ENCODE results near the gene COPS7A.
"Not testable (repeated sequence)": the region's sequence is repeated elsewhere in the genome, so short reads cannot be mapped to it uniquely, and the experiment has no call there.

COPS7A gene

DNA sequence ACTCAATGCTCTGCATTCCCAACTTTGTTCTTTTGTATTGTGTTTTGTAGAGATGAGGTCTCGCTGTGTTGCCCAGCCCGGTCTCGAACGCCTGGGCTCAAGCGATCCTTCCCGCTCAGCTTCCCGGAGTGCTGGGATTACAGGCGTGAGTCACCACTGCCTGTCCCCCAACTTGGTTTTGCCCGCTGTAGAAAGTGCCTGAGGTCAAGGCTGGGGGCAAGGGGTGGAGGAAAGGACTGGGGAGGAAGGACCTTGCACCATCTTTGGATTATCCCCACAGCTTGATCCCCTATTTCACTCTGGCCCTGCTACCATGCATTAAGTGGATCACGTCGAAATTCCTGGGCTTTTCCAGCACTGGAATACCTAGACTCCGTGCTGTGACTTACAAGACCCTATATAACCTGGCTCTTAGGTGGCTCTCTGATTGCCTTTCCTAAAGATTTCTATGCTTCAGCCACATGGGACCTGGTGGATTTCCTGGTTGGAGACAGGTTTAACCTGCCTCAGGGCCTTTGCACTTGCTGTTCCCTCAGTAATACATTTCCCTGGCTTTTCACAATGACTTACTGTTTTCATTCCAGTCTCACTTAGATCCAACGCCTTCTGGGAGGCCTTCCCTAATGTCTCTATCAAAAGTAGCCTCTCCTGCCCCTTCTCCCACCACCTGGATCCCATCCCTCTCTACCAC is 22.6 kb upstream of the COPS7A start:
- DNase-seq (ENCODE audit: low read depth), result no peak

GRCh38 chr12:6703631-6704030 is 20.2 kb upstream of the COPS7A start:
- DNase-seq (ENCODE audit: low read depth), result no peak

DNA sequence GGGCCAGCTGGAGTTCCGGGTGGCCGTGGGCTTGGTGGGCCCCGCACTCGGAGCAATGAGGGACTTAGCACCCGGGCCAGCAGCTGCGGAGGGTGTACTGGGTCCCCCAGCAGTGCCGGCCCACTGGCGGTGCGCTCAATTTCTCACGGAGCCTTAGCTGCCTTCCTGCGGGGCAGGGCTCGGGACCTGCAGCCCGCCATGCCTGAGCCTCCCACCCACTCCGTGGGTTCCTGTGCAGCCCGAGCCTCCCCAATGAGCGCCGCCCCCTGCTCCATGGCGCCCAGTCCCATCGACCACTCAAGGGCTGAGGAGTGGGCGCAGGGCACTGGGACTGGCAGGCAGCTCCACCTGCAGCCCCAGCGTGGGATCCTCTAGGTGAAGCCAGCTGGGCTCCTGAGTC is 15.5 kb upstream of the COPS7A start:
- DNase-seq (ENCODE audit: low read depth), result not testable (repeated sequence)

DNA sequence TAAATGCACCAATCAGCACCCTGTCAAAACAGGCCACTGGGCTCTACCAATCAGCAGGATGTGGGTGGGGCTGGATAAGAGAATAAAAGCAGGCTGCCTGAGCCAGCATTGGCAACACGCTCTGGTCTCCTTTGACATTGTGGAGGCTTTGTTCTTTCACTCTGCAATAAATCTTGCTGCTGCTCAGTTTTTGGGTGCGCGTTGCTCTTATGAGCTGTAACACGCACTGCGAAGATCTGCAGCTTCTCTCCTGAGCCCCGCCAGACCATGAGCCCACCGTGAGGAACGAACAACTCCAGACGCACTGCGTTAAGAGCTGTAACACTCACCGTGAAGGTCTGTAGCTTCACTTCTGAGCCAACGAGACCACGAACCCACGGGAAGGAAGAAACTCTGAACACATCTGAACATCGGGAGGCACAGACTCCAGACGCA is 14.9 kb upstream of the COPS7A start:
- no peak for DNase-seq (ENCODE audit: low read depth)

DNA sequence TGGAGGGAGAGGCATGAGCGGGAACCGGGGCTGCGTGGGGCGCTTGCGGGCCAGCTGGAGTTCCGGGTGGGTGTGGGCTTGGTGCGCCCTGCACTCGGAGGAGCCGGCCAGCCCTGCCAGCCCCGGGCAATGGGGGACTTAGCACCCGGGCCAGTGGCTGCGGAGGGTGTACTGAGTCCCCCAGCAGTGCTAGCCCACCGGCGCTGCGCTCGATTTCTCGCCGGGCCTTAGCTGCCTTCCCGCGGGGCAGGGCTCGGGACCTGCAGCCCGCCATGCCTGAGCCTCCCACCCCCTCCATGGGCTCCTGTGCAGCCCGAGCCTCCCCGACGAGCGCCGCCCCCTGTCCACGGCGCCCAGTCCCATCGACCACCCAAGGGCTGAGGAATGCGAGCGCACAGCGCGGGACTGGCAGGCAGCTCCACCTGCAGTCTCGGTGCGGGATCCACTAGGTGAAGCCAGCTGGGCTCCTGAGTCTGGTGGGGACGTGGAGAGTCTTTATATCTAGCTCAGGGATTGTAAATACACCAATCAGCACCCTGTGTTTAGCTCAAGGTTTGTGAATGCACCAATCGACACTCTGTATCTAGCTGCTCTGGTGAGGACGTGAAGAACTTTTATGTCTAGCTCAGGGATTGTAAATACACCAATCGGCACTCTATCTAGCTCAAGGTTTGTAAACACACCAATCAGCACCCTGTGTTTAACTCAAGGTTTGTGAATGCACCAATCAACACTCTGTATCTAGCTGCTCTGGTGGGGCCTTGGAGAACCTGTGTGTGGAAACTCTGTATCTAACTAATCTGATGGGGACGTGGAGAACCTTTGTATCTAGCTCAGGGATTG is 7.6 kb upstream of the COPS7A start:
- DNase-seq (ENCODE audit: low read depth), result not testable (repeated sequence)

- no peak for DNase-seq (ENCODE audit: low read depth)
These were observed 6.9 kb upstream of the COPS7A start for GRCh38 chr12:6716874-6717437.

DNA sequence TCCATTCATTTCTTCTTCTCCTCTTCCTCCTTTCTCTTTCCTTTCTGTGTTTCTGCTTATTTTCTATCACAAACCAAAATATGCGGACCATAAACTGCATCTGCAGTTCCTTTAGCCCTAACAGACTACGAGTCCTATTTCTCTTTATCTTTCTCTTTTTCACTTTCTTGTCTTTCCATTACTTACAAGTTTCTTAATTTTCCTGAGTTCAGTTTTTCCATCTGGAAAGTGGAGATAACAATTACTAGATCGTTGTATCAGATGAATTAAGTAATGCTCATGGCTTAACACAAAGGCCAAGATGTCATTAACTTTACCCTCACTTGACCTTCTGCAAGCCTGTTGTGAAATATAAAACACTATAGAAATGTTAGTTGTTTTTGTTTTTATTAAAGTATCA is 983 bp upstream of the COPS7A start:
- DNase-seq (ENCODE audit: low read depth), result no peak

- no peak for DNase-seq (ENCODE audit: low read depth)
These were observed 557 bp downstream of the COPS7A start for GRCh38 chr12:6724409-6724797.

- DNase-seq (ENCODE audit: low read depth), result no peak
These were observed 1.5 kb downstream of the COPS7A start for GRCh38 chr12:6725350-6725749.

GRCh38 chr12:6729186-6729585 is 5.3 kb downstream of the COPS7A start:
- DNase-seq (ENCODE audit: low read depth), result no peak

DNA sequence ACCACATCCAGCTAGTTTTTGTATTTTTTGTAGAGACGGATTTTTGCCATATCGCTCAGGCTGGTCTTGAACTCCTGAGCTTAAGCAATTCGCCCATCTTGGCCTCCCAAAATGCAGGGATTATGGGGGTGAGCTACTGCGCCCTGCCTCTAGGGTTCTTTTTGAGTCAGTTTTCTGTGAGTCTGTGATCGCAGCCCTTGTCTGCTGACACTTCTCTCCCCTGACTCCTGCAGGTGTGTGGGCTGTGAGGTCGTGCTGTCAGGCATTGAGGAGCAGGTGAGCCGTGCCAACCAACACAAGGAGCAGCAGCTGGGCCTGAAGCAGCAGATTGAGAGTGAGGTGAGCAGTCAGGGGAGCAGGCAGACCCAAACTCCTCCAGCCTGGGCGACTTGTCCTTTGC is 6.3 kb downstream of the COPS7A start:
- DNase-seq (ENCODE audit: low read depth), result no peak

DNA sequence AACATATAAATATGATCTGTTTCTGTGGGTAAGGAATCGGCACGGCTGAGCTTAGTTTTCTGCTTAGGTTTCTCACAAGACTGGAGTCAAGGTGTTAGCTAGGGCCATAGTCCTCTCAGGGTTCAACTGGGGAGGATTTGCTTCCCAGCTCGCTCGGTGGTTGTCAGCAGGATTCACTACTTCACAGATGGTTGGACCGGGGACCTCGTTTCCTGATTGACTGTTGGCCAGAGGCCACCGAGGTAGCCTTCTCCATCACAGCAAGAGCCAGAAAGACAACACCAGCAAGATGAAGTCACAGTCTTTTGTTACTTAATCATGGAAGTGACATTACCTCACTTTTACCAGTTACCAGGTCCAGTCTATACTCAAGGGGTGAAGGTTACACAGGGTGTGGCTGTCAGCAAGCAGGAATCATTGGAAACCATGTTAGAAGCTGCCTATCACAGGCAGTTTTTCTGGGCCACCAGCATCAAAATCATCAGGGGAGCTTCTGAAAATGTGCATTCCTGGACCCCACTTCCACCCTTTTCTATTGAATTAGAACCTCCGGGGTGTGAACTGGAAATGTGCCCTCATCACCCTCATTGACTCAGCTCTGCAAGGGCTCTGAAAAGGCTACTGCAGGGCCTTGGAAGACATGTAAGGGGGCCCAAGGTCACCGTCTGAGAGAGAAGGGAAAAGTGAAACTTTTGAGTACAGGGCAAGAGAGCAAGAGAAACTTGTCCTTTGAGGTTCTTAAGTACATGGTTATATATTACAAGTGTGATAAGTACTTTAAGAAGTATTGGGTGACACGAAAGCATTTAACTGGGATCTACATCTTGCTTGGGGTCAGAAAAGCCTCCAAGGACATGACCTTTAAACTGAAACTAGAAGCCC is 10.9 kb downstream of the COPS7A start:
- DNase-seq (ENCODE audit: low read depth), result no peak

GRCh38 chr12:6735448-6736191 is 11.8 kb downstream of the COPS7A start:
- peak; percentile 6 for DNase-seq (ENCODE audit: low read depth)

DNA sequence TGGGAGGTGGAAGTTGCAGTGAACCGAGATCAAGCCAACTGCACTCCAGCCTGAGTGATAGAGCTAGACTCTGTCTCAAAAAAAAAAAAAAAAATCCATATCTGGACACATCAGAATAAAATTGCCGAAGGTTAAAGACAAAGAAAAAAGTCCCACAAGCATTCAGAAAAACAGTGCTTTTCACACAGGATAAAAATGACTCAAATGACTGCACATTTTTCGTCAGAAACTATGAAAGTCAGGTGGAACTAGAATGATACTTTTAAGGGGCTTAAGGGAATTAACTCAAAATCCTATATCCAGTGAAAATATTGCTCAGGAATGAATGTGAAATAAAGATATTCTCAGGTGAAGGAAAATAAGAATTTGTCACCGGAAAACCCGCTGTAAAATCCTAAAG is 12.9 kb downstream of the COPS7A start:
- DNase-seq (ENCODE audit: low read depth), result no peak

GRCh38 chr12:6742080-6742479 is 18.2 kb downstream of the COPS7A start:
- not testable (repeated sequence) for DNase-seq (ENCODE audit: low read depth)

- DNase-seq (ENCODE audit: low read depth), result no peak
These were observed 19.0 kb downstream of the COPS7A start for GRCh38 chr12:6742834-6743233.

GRCh38 chr12:6743300-6743699 is 19.5 kb downstream of the COPS7A start:
- not testable (repeated sequence) for DNase-seq (ENCODE audit: low read depth)

DNA sequence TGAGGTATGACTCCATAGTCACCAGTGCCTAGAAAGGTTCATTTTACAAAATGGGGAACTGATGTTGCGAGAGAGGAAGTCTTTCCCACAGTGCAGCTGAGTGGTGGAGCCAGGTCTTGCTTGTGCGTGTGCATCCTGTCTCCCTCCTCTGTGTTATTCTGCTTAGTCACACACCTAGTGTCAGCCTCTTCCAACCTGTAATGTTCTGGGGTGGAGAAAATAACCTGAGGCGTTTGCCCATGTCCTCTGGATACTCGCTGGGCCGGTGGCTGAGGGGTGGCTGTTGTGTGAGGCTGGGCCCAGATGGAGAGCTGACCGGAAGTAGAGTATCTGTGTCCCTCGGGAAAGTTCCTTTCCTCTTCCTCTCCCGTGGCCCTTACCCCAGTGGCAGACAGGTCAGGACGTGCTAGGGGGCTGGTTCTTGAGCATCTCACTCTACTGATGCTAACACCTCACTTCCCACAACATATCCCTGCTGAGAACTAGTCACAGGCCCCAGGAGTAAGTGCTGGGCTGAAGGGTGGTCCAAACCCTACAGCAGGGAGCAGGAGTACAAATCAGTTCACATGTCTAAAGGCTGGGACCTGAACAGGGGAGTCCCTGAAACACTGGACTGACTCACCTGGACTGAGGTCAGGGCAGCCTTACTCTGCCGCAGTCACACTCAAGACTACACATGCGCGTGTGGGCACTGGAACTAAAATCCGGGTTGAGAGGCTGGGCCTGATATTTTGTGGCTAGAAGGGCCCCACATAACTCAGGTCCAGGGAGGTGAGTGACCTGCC is 22.1 kb downstream of the COPS7A start:
- no peak for DNase-seq (ENCODE audit: low read depth)

DNA sequence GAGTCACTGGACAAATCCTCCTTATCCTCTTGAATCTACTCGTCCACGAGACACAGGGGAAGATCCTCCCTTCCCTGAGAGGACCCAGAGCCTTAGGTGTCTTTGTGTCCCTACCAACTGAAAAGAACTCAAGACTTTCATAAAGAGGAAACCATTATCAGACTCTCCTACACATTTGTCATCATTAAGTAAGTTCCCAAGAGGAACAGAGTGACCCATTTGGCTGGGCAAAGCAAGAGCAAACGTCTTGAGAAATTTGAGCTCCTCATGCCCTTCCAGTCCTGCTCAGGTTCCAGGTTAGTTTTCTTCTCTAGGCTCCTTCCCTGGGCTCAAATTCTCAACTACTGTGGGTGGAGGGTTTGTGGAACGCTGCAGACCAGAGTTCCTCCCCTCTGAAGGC is 23.4 kb downstream of the COPS7A start:
- no peak for DNase-seq (ENCODE audit: low read depth)

DNA sequence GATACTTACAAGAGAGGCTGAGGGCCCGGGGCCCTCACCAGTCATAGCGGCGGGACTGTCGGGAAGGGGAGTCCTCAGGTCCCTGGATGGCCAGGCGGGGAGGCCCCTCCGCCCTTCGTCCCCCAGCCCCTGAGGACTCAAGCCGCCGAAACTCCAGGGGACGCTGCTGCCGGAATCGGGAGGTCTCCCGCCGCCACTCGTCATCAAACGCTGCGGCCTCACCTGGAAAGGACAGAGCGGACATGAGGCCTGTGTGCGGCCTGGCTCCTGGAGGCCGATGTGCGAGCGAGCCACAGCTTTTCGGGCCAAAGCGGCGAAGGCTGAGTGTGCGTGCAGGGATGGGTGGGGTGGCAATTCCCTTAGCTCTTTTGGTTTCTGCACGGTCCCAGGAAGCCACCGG is 24.9 kb downstream of the COPS7A start:
- no peak for DNase-seq (ENCODE audit: low read depth)

DNA sequence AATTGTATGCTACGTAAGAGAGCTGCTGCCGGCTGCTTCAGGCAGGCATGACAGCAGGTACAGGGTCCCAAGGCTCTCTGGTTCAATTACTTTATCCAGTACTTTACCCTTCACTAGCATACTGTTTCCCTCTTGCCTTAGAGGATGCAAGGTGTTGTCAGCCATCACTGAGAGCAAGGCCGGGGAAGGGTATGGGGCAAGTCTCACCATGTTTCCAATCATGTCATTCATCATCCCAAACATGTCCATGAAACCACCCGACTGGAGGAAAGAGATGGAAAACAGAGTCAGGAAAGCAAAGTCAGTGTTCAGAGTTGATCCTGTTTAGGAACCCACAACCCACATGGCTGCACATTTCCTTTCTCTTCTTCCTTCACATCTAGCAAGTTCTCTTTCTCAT is 26.7 kb downstream of the COPS7A start:
- DNase-seq (ENCODE audit: low read depth), result no peak
